Stimulated activated naive CD8-positive, alpha-beta T cell treated with anti-CD3 and anti-CD28 coated beads, Interleukin-15, amount 100 ng/mL, for 72 hours (primary cell): ENCODE measurements around the gene KDM4F.

Experiments
- ATAC-seq: fragments of 150-1000 bp; cut with Tn5 transposase; 2 replicates; pipeline ENCODE4 v1.10.0; 2021; ENCODE audit warnings: mild to moderate bottlenecking, moderate library complexity
- DNase-seq, 2 donors: peaks; one replicate each; pipeline ENCODE4 v3.0.0; 2021 to 2022
- H3K27ac Mint-ChIP-seq, 2 donors: one replicate each; pipeline ENCODE4 v1.8.0; 2022; ENCODE audit warnings: mild to moderate bottlenecking in 2 of 2, mixed read lengths in 2 of 2, moderate library complexity in 2 of 2
- H3K27me3 Mint-ChIP-seq: one replicate; pipeline ENCODE4 v1.8.0; 2022; ENCODE audit warnings: mixed read lengths
- H3K4me1 Mint-ChIP-seq: one replicate; pipeline ENCODE4 v1.8.0; 2022; ENCODE audit warnings: mild to moderate bottlenecking, mixed read lengths
- H3K4me3 Mint-ChIP-seq, 2 donors: one replicate each; pipeline ENCODE4 v1.8.0; 2022; ENCODE audit warnings: mild to moderate bottlenecking in 2 of 2, mixed read lengths in 2 of 2, moderate library complexity in 1 of 2
- H3K9me3 Mint-ChIP-seq, 2 donors: one replicate each; pipeline ENCODE4 v1.8.0; 2022; ENCODE audit warnings: mixed read lengths in 2 of 2

Gene KDM4F

GRCh38 chr11:95093548-95093947 lies 44.3 kb downstream of the KDM4F start:
- peak overlapping the region in 1 of 2 donors; percentile 9 for H3K27ac Mint-ChIP-seq

GRCh38 chr11:95095858-95096587 lies 46.8 kb downstream of the KDM4F start:
- H3K4me1 Mint-ChIP-seq, result peaks cover 86% of the 10 kb centered on the region
- peak overlapping the region; percentile 48 to 54 for H3K4me3 Mint-ChIP-seq
- no peaks in the 10 kb centered on the region for H3K27me3 Mint-ChIP-seq
- ATAC-seq (peak; percentile 91), DNase-seq (no peak)
- no peak overlapping the region for H3K27ac Mint-ChIP-seq
- no peaks in the 10 kb centered on the region for H3K9me3 Mint-ChIP-seq

More at GRCh38 chr11:95093548-95093947, 44.3 kb downstream of the KDM4F start:
- H3K4me3 Mint-ChIP-seq, result peak overlapping the region; percentile 50 to 65
- H3K27me3 Mint-ChIP-seq, result no peaks in the 10 kb centered on the region
- H3K4me1 Mint-ChIP-seq, result peaks cover 86% of the 10 kb centered on the region
- DNase-seq (no peak), ATAC-seq (no peak)
- no peaks in the 10 kb centered on the region for H3K9me3 Mint-ChIP-seq

GRCh38 chr11:95097209-95097608 lies 48.0 kb downstream of the KDM4F start:
- H3K27me3 Mint-ChIP-seq, result no peaks in the 10 kb centered on the region
- H3K9me3 Mint-ChIP-seq, result no peaks in the 10 kb centered on the region
- no peak overlapping the region for H3K27ac Mint-ChIP-seq
- no peak for ATAC-seq
- no peak for DNase-seq
- peaks cover 79% of the 10 kb centered on the region for H3K4me1 Mint-ChIP-seq
- no peak overlapping the region for H3K4me3 Mint-ChIP-seq

GRCh38 chr11:95098826-95099225 lies 49.6 kb downstream of the KDM4F start:
- no peak overlapping the region for H3K27ac Mint-ChIP-seq
- DNase-seq (no peak), ATAC-seq (no peak)
- H3K4me3 Mint-ChIP-seq, result no peak overlapping the region
- no peaks in the 10 kb centered on the region for H3K27me3 Mint-ChIP-seq
- H3K9me3 Mint-ChIP-seq, result no peaks in the 10 kb centered on the region
- H3K4me1 Mint-ChIP-seq, result peaks cover 72% of the 10 kb centered on the region

GRCh38 chr11:95100191-95100648 lies 51.0 kb downstream of the KDM4F start:
- H3K4me3 Mint-ChIP-seq, result no peak overlapping the region
- no peak overlapping the region for H3K27ac Mint-ChIP-seq
- H3K4me1 Mint-ChIP-seq, result peaks cover 62% of the 10 kb centered on the region

More at GRCh38 chr11:95100191-95100648, 51.0 kb downstream of the KDM4F start:
- no peaks in the 10 kb centered on the region for H3K9me3 Mint-ChIP-seq
- H3K27me3 Mint-ChIP-seq, result no peaks in the 10 kb centered on the region
- DNase-seq, result no peak
- ATAC-seq, result no peak
